MG63 (cell line): ENCODE results near the gene ZSCAN30. TPM values are rescaled to one million over a fixed set of nuclear protein-coding genes. Genes with fewer than 3 reads are reported as not detected.

Source experiments
- DNase-seq: peaks from one replicate; pipeline ENCODE4 v3.0.0-alpha.2; 2020
- H3K27me3 ChIP-seq: fragments of 250-450 bp; sonication (Bioruptor Pico); 2 replicates; pipeline ENCODE4 v1.5.1; 2020; ENCODE audit warnings: mild to moderate bottlenecking, moderate library complexity
- H3K36me3 ChIP-seq: fragments of 250-450 bp; sonication (Bioruptor Pico); 2 replicates; pipeline ENCODE4 v1.5.1; 2020; ENCODE audit warnings: mild to moderate bottlenecking, moderate library complexity
- H3K4me3 ChIP-seq: fragments of 250-450 bp; sonication (Bioruptor Pico); 2 replicates; pipeline ENCODE4 v1.5.1; 2020; ENCODE audit warnings: mild to moderate bottlenecking, moderate library complexity
- H3K9me3 ChIP-seq: fragments of 250-450 bp; sonication (Bioruptor Pico); 2 replicates; pipeline ENCODE4 v1.5.1; 2020; ENCODE audit warnings: mild to moderate bottlenecking, moderate library complexity
- total RNA-seq: library from RNA; depleted of rRNA; stranded (reverse); fragments of >200 nt; shearing (Covaris generic); gene quantifications from 2 replicates; pipeline ENCODE4 v1.2.3, GENCODE V29; 2014; ENCODE audit warnings: low replicate concordance

The ZSCAN30 gene
- total RNA-seq, 1 experiment from 2014 or later = 11.1 TPM

- H3K4me3 ChIP-seq = peak overlapping the region; percentile 95
These were observed 319 bp downstream of the ZSCAN30 start for GRCh38 chr18:35289727-35290093.

GRCh38 chr18:35289293-35289692 lies 736 bp downstream of the ZSCAN30 start:
- Histone ChIP-seq H3K36me3 (peaks cover 38% of the 10 kb centered on the region), H3K9me3 (peaks cover 14% of the 10 kb centered on the region), H3K27me3 (no peaks in the 10 kb centered on the region), H3K4me3 (peak overlapping the region; percentile 95)
- no peak for DNase-seq

More at GRCh38 chr18:35289727-35290093, 319 bp downstream of the ZSCAN30 start:
- Histone ChIP-seq H3K27me3 (no peaks in the 10 kb centered on the region), H3K36me3 (peaks cover 38% of the 10 kb centered on the region), H3K9me3 (peaks cover 14% of the 10 kb centered on the region)
- peak; percentile 4 for DNase-seq

- H3K9me3 ChIP-seq = peaks cover 28% of the 10 kb centered on the region
- no peak for DNase-seq
- H3K4me3 ChIP-seq = no peak overlapping the region
- no peaks in the 10 kb centered on the region for H3K27me3 ChIP-seq
- peaks cover 22% of the 10 kb centered on the region for H3K36me3 ChIP-seq
These were observed 5.2 kb downstream of the ZSCAN30 start for GRCh38 chr18:35284841-35285240.

GRCh38 chr18:35283923-35284794 lies 5.9 kb downstream of the ZSCAN30 start:
- Histone ChIP-seq H3K9me3 (peaks cover 31% of the 10 kb centered on the region), H3K36me3 (peaks cover 19% of the 10 kb centered on the region), H3K4me3 (no peak overlapping the region), H3K27me3 (no peaks in the 10 kb centered on the region)
- no peak for DNase-seq

- Histone ChIP-seq H3K9me3 (peaks cover 42% of the 10 kb centered on the region), H3K27me3 (no peaks in the 10 kb centered on the region), H3K4me3 (no peak overlapping the region), H3K36me3 (peaks cover 24% of the 10 kb centered on the region)
- peak; percentile 67 for DNase-seq
These were observed 7.7 kb downstream of the ZSCAN30 start for GRCh38 chr18:35282353-35282752.

GRCh38 chr18:35278969-35279368 lies 11.1 kb downstream of the ZSCAN30 start:
- Histone ChIP-seq H3K9me3 (peaks cover 27% of the 10 kb centered on the region), H3K27me3 (no peaks in the 10 kb centered on the region), H3K4me3 (no peak overlapping the region), H3K36me3 (peaks cover 18% of the 10 kb centered on the region)
- DNase-seq = no peak

GRCh38 chr18:35278085-35278484 lies 11.9 kb downstream of the ZSCAN30 start:
- H3K4me3 ChIP-seq = no peak overlapping the region
- peaks cover 25% of the 10 kb centered on the region for H3K9me3 ChIP-seq
- no peak for DNase-seq
- peaks cover 10% of the 10 kb centered on the region for H3K36me3 ChIP-seq
- no peaks in the 10 kb centered on the region for H3K27me3 ChIP-seq

GRCh38 chr18:35277633-35278032 lies 12.4 kb downstream of the ZSCAN30 start:
- Histone ChIP-seq H3K36me3 (peaks cover 10% of the 10 kb centered on the region; the same call in 1 of the 2 replicates), H3K9me3 (peaks cover 25% of the 10 kb centered on the region), H3K4me3 (no peak overlapping the region), H3K27me3 (no peaks in the 10 kb centered on the region)
- no peak for DNase-seq

- H3K9me3 ChIP-seq = peaks cover 25% of the 10 kb centered on the region
- H3K36me3 ChIP-seq = peaks cover 10% of the 10 kb centered on the region; the same call in 1 of the 2 replicates
- no peak overlapping the region for H3K4me3 ChIP-seq
- H3K27me3 ChIP-seq = no peaks in the 10 kb centered on the region
- no peak for DNase-seq
These were observed 13.8 kb downstream of the ZSCAN30 start for GRCh38 chr18:35276267-35276666.

GRCh38 chr18:35271656-35272055 lies 18.4 kb downstream of the ZSCAN30 start:
- Histone ChIP-seq H3K27me3 (no peaks in the 10 kb centered on the region), H3K4me3 (no peak overlapping the region), H3K9me3 (peaks cover 7% of the 10 kb centered on the region), H3K36me3 (no peaks in the 10 kb centered on the region)
- no peak for DNase-seq

GRCh38 chr18:35268821-35269220 lies 21.2 kb downstream of the ZSCAN30 start:
- Histone ChIP-seq H3K27me3 (no peaks in the 10 kb centered on the region), H3K4me3 (no peak overlapping the region), H3K36me3 (no peaks in the 10 kb centered on the region), H3K9me3 (peaks cover 7% of the 10 kb centered on the region)
- no peak for DNase-seq

GRCh38 chr18:35267809-35268208 lies 22.2 kb downstream of the ZSCAN30 start:
- Histone ChIP-seq H3K27me3 (no peaks in the 10 kb centered on the region), H3K36me3 (no peaks in the 10 kb centered on the region), H3K4me3 (no peak overlapping the region), H3K9me3 (peaks cover 7% of the 10 kb centered on the region)
- DNase-seq = no peak

- Histone ChIP-seq H3K4me3 (no peak overlapping the region), H3K27me3 (no peaks in the 10 kb centered on the region), H3K36me3 (no peaks in the 10 kb centered on the region), H3K9me3 (peaks cover 7% of the 10 kb centered on the region)
- DNase-seq = no peak
These were observed 22.8 kb downstream of the ZSCAN30 start for GRCh38 chr18:35267161-35267651.

- peaks cover 7% of the 10 kb centered on the region for H3K9me3 ChIP-seq
- DNase-seq = no peak
- no peaks in the 10 kb centered on the region for H3K27me3 ChIP-seq
- H3K4me3 ChIP-seq = no peak overlapping the region
- peaks cover 7% of the 10 kb centered on the region; the same call in 1 of the 2 replicates for H3K36me3 ChIP-seq
These were observed 25.6 kb downstream of the ZSCAN30 start for GRCh38 chr18:35264409-35264808.

GRCh38 chr18:35256947-35257346 lies 33.1 kb downstream of the ZSCAN30 start:
- no peak overlapping the region for H3K4me3 ChIP-seq
- H3K36me3 ChIP-seq = peaks cover 25% of the 10 kb centered on the region
- H3K27me3 ChIP-seq = no peaks in the 10 kb centered on the region
- H3K9me3 ChIP-seq = peaks cover 7% of the 10 kb centered on the region
- DNase-seq = no peak

GRCh38 chr18:35253655-35254287 lies 36.3 kb downstream of the ZSCAN30 start:
- H3K9me3 ChIP-seq = peaks cover 7% of the 10 kb centered on the region
- no peak for DNase-seq
- peaks cover 21% of the 10 kb centered on the region for H3K36me3 ChIP-seq
- no peaks in the 10 kb centered on the region for H3K27me3 ChIP-seq
- no peak overlapping the region for H3K4me3 ChIP-seq

GRCh38 chr18:35252466-35252865 lies 37.6 kb downstream of the ZSCAN30 start:
- H3K27me3 ChIP-seq = no peaks in the 10 kb centered on the region
- peaks cover 7% of the 10 kb centered on the region for H3K9me3 ChIP-seq
- H3K4me3 ChIP-seq = no peak overlapping the region
- no peak for DNase-seq
- H3K36me3 ChIP-seq = peaks cover 29% of the 10 kb centered on the region
